ENCODE results near the gene NFKBIB. TPM values are rescaled to one million over a fixed set of nuclear protein-coding genes. Genes with fewer than 3 reads are reported as not detected.

The NFKBIB gene
- total and polyA plus RNA-seq, 2 of the 8 experiments (the other 6 are each of a cell fraction or from before 2014, with no cell fraction given) = 37.3 to 44.1 TPM

- Histone ChIP-seq H3K9ac (replicated peaks in 1 of 4; ENCODE audit: extremely low read depth in 1 of 4, low read depth in 3 of 4, low read length in 3 of 4) (no peak overlapping the region), H3K9me3 (ENCODE audit: insufficient read depth in 2 of 2, low read depth in 1 of 2, low read length in 1 of 2) (peaks cover 0 to 2% of the 10 kb centered on the region in 2 experiments; a peak in 1 of 4 replicates), H3K4me1 (replicated peaks in 1 of 4; ENCODE audit: control insufficient read depth in 3 of 4, insufficient read depth in 4 of 4, low read length in 3 of 4) (peaks cover 0 to 6% (median 3%) of the 10 kb centered on the region in 4 experiments; a peak in 3 of 7 replicates), H4K91ac (replicated peaks; ENCODE audit: insufficient read length, low read length) (no peak overlapping the region), H3K79me2 (ENCODE audit: control insufficient read depth in 1 of 2, insufficient read depth in 2 of 2, low read length in 2 of 2) (peaks cover 0 to 12% of the 10 kb centered on the region in 2 experiments; a peak in 2 of 4 replicates), H3K4me2 (ENCODE audit: insufficient read depth in 1 of 2, low read depth in 2 of 2, low read length in 2 of 2) (no peak overlapping the region), H3K56ac (replicated peaks; ENCODE audit: insufficient read length, low read depth, low read length) (no peak overlapping the region), H2AK5ac (ENCODE audit: low read depth, low read length) (no peak overlapping the region), H3K27me3 (replicated peaks in 1 of 4; ENCODE audit: control insufficient read depth in 3 of 4, extremely low read depth in 1 of 4, insufficient read depth in 3 of 4, low read length in 3 of 4) (no peaks in the 10 kb centered on the region), H3K23ac (ENCODE audit: insufficient read length) (no peak overlapping the region), H4K20me1 (replicated peaks in 1 of 2; ENCODE audit: control insufficient read depth in 1 of 2, insufficient read depth in 2 of 2, low read length in 2 of 2) (peaks cover 0 to 6% of the 10 kb centered on the region in 2 experiments), H3K23me2 (ENCODE audit: low read depth, low read length) (0 out of 2 replicates have a peak, but pooled peaks cover 4% of the 10 kb centered on the region), H2BK20ac (ENCODE audit: low read length) (no peak overlapping the region), H3K14ac (ENCODE audit: insufficient read length) (no peak overlapping the region), H3K18ac (ENCODE audit: extremely low read depth, low read length) (no peak overlapping the region), H2BK15ac (ENCODE audit: low read length) (no peak overlapping the region), H4K5ac (ENCODE audit: insufficient read length, low read depth, low read length) (no peak overlapping the region), H2BK120ac (replicated peaks; ENCODE audit: low read depth, low read length) (no peak overlapping the region), H3K4ac (replicated peaks; ENCODE audit: insufficient read length, low read depth, low read length) (no peak overlapping the region), H3K36me3 (ENCODE audit: control insufficient read depth in 2 of 4, insufficient read depth in 4 of 4, low read length in 3 of 4) (peaks cover 0 to 15% (median 1%) of the 10 kb centered on the region in 4 experiments; a peak in 3 of 8 replicates), H2BK12ac (ENCODE audit: low read depth, low read length) (no peak overlapping the region), H2AFZ (ENCODE audit: low read length) (no peak overlapping the region), H3K79me1 (ENCODE audit: low read depth, low read length) (no peaks in the 10 kb centered on the region), H4K8ac (ENCODE audit: extremely low read depth, insufficient read depth, low read length) (no peak overlapping the region), H3K4me3 (ENCODE audit: extremely low read depth in 1 of 4, insufficient read depth in 2 of 4, low read depth in 3 of 4, low read length in 4 of 4) (no peak overlapping the region), H3K27ac (ENCODE audit: low read depth, low read length) (no peak overlapping the region), H2BK5ac (ENCODE audit: low read depth, low read length) (no peak overlapping the region)
- 89% methylated on average over 4 of the region's 4 CpGs; no CpG with 5 or more reads in 1 of the 2 experiments for WGBS, 2 experiments (ENCODE audit: extremely low coverage in 1 of 2, insufficient coverage in 1 of 2, insufficient read length in 1 of 2, insufficient replicate concordance in 2 of 2, low coverage in 1 of 2, low lambda C conversion rate in 2 of 2, missing lambda C conversion rate in 1 of 2)
- FAIRE-seq = no peak
- POLR2A ChIA-PET (ENCODE audit: partially characterized antibody) = interaction anchor here (0.6 to 2.0 kb wide), 7 partner anchors 9 to 337 kb away, joined by 3 to 10 read pairs (median 3); partner anchors contain the start of gene MRPS12
- CTCF ChIA-PET (ENCODE audit: partially characterized antibody) = interaction anchor here (0.6 to 1.3 kb wide), 3 partner anchors 45 to 56 kb away, joined by 3 to 4 read pairs (median 3); no protein-coding TSS in a partner anchor
- TF ChIP-seq POLR2AphosphoS5 (IDR thresholded peaks at IDR 0.05; ENCODE audit: low read depth, low read length) (no peak), TAF1 (IDR thresholded peaks at IDR 0.05; ENCODE audit: low read depth, low read length) (no peak), TAF7 (optimal IDR thresholded peaks at IDR 0.05; ENCODE audit: borderline replicate concordance, low read depth, low read length) (no peak), CREB1 (IDR thresholded peaks at IDR 0.05) (no peak)
- no peak for DNase-seq (ENCODE audit: low read depth in 1 of 2, low spot score in 2 of 2)
These were observed 5.9 kb downstream of the NFKBIB start for GRCh38 chr19:38905620-38906019.

All from H1 (cell line).